Parathyroid adenoma (tissue), 2 donors: ENCODE data around the gene EFCAB11.

Experiments
- H2AFZ ChIP-seq: fragments of 300-600 bp; sonication (generic); one replicate; pipeline ENCODE4 v1.7.0; 2017; ENCODE audit warnings: antibody characterized with exemption, mild to moderate bottlenecking
- H3K27ac ChIP-seq: fragments of 300-600 bp; sonication (generic); one replicate; pipeline ENCODE4 v1.7.0; 2017
- H3K27me3 ChIP-seq: fragments of 300-600 bp; sonication (generic); one replicate; pipeline ENCODE4 v1.7.0; 2017; ENCODE audit warnings: low read length; ENCODE audit not compliant: control insufficient read depth, insufficient read depth
- H3K36me3 ChIP-seq: fragments of 300-600 bp; sonication (generic); one replicate; pipeline ENCODE4 v1.7.0; 2017; ENCODE audit warnings: low read length; ENCODE audit not compliant: control insufficient read depth, insufficient read depth
- H3K4me1 ChIP-seq: fragments of 300-600 bp; sonication (generic); one replicate; pipeline ENCODE4 v1.7.0; 2017; ENCODE audit warnings: control low read depth
- H3K4me2 ChIP-seq: fragments of 300-600 bp; sonication (generic); one replicate; pipeline ENCODE4 v1.7.0; 2017; ENCODE audit warnings: low read length
- H3K4me3 ChIP-seq: fragments of 300-600 bp; sonication (generic); one replicate; pipeline ENCODE4 v1.7.0; 2017; ENCODE audit warnings: low read depth, low read length
- H3K79me2 ChIP-seq: fragments of 300-600 bp; sonication (generic); one replicate; pipeline ENCODE4 v1.7.0; 2017; ENCODE audit warnings: control low read depth
- H3K9ac ChIP-seq: fragments of 300-600 bp; sonication (generic); one replicate; pipeline ENCODE4 v1.7.0; 2017; ENCODE audit warnings: mild to moderate bottlenecking
- H3K9me3 ChIP-seq: fragments of 300-600 bp; sonication (generic); one replicate; pipeline ENCODE4 v1.7.0; 2017; ENCODE audit warnings: low read length; ENCODE audit not compliant: control insufficient read depth
- TF ChIP-seq, protein P1 (sequence below): fragments of 300-600 bp; sonication (generic); IDR thresholded peaks from one replicate; pipeline ENCODE4 v1.7.0; 2017; ENCODE audit warnings: antibody characterized with exemption, mild to moderate bottlenecking
- donor health status: primary hyperparathyroidism.

EFCAB11 gene

GRCh38 chr14:89849931-89850330 lies 104.6 kb downstream of the EFCAB11 start:
- no peaks in the 10 kb centered on the region for H3K9me3 ChIP-seq

DNA sequence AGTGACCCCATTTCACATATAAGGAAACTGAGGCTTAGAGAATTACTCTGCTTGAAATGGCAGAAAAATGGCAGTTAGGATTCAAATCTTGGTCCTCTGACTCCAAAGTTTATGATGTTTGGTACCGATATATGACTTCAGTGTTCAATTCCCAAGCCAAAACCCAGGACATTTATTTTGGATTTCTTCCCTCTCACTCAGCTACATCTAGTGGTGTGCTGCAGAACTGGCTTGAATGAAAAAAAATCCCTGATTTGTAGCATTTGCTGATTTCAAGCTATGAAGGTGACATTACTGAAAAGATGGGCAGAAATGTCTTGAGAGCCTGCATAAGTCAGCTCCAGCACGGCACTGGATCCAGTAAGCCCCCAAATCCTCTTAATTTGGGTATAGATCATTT lies 106.4 kb downstream of the EFCAB11 start:
- no peak overlapping the region for H3K9ac ChIP-seq
- no peak overlapping the region for H2AFZ ChIP-seq
- no peak overlapping the region for H3K4me2 ChIP-seq
- TF ChIP-seq, protein P1, sequence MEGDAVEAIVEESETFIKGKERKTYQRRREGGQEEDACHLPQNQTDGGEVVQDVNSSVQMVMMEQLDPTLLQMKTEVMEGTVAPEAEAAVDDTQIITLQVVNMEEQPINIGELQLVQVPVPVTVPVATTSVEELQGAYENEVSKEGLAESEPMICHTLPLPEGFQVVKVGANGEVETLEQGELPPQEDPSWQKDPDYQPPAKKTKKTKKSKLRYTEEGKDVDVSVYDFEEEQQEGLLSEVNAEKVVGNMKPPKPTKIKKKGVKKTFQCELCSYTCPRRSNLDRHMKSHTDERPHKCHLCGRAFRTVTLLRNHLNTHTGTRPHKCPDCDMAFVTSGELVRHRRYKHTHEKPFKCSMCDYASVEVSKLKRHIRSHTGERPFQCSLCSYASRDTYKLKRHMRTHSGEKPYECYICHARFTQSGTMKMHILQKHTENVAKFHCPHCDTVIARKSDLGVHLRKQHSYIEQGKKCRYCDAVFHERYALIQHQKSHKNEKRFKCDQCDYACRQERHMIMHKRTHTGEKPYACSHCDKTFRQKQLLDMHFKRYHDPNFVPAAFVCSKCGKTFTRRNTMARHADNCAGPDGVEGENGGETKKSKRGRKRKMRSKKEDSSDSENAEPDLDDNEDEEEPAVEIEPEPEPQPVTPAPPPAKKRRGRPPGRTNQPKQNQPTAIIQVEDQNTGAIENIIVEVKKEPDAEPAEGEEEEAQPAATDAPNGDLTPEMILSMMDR: no peak
- no peaks in the 10 kb centered on the region for H3K79me2 ChIP-seq
- H3K27me3 ChIP-seq: no peaks in the 10 kb centered on the region
- H3K9me3 ChIP-seq: no peaks in the 10 kb centered on the region
- no peaks in the 10 kb centered on the region for H3K36me3 ChIP-seq
- H3K4me1 ChIP-seq: no peaks in the 10 kb centered on the region
- no peak overlapping the region for H3K27ac ChIP-seq
- H3K4me3 ChIP-seq: no peak overlapping the region

More at GRCh38 chr14:89849931-89850330, 104.6 kb downstream of the EFCAB11 start:
- no peak overlapping the region for H3K9ac ChIP-seq
- no peaks in the 10 kb centered on the region for H3K79me2 ChIP-seq
- H3K4me2 ChIP-seq: no peak overlapping the region
- H3K4me1 ChIP-seq: no peaks in the 10 kb centered on the region
- H3K4me3 ChIP-seq: no peak overlapping the region
- no peaks in the 10 kb centered on the region for H3K27me3 ChIP-seq
- no peak overlapping the region for H3K27ac ChIP-seq
- H2AFZ ChIP-seq: no peak overlapping the region
- TF ChIP-seq, protein P1: no peak
- no peaks in the 10 kb centered on the region for H3K36me3 ChIP-seq

DNA sequence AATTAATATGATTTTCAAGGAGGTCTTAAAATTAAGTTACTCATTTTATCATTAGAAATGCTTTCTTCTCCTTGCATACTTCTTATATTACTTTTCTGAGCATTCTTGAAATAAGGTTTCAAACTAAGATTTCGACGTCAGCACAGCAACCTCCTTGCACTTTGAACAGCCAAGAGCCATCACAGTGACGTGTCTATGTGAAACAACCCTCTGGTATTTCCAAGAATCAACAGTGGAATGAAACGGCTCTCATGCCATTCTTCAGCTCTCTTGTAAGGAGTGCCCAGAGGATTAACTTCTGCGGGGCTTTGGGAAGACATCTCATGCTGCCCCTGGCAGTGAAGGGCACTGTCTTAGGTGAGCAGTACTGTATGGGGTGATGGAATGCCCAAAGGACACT lies 109.2 kb downstream of the EFCAB11 start:
- Histone ChIP-seq H3K4me3 (no peak overlapping the region), H2AFZ (no peak overlapping the region)

GRCh38 chr14:89844508-89844907 lies 110.0 kb downstream of the EFCAB11 start:
- H2AFZ ChIP-seq: no peak overlapping the region
- no peaks in the 10 kb centered on the region for H3K9me3 ChIP-seq
- TF ChIP-seq, protein P1: no peak
- H3K4me3 ChIP-seq: no peak overlapping the region
- no peak overlapping the region for H3K27ac ChIP-seq
- H3K9ac ChIP-seq: no peak overlapping the region
- no peaks in the 10 kb centered on the region for H3K79me2 ChIP-seq
- no peaks in the 10 kb centered on the region for H3K27me3 ChIP-seq
- H3K4me2 ChIP-seq: no peak overlapping the region
- no peaks in the 10 kb centered on the region for H3K36me3 ChIP-seq
- peaks cover under 1% of the 10 kb centered on the region for H3K4me1 ChIP-seq

More for the DNA sequence above, 109.2 kb downstream of the EFCAB11 start:
- H3K9me3 ChIP-seq: no peaks in the 10 kb centered on the region
- TF ChIP-seq, protein P1: no peak
- H3K9ac ChIP-seq: no peak overlapping the region
- H3K4me1 ChIP-seq: no peaks in the 10 kb centered on the region
- H3K79me2 ChIP-seq: no peaks in the 10 kb centered on the region
- H3K27ac ChIP-seq: no peak overlapping the region
- H3K27me3 ChIP-seq: no peaks in the 10 kb centered on the region
- H3K36me3 ChIP-seq: no peaks in the 10 kb centered on the region
- H3K4me2 ChIP-seq: no peak overlapping the region

DNA sequence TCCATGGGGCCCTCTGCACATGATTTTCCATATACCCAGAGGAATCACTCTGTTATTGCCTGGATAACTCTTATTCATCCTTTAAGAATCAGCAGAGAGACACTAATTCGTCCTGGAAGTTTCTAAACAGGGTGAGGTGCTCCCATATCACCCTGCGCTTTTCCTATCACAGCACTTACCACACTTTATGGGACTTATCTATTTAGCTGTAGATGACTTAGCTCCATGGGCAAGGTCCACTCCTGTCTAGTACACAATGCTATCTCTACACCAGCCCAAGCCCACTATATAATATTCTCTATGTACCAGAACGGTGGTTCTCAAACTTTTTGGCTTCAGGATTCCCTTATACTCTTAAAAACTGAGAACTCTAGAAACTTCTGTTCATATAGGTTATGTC lies 111.7 kb downstream of the EFCAB11 start:
- Histone ChIP-seq H3K4me1 (peaks cover 11% of the 10 kb centered on the region), H3K36me3 (no peaks in the 10 kb centered on the region), H3K27me3 (no peaks in the 10 kb centered on the region), H3K79me2 (no peaks in the 10 kb centered on the region), H3K4me2 (no peak overlapping the region), H3K27ac (no peak overlapping the region), H3K9ac (no peak overlapping the region), H2AFZ (no peak overlapping the region), H3K9me3 (peaks cover 3% of the 10 kb centered on the region), H3K4me3 (no peak overlapping the region)
- TF ChIP-seq, protein P1: no peak
